Peyer's patch (tissue), 4 donors: ENCODE data around the gene SLC31A2.

Source experiments
- CTCF ChIP-seq, 6 experiments: fragments of 450-650 bp in 4 of 6; fragments of 200-600 bp in 2 of 6; sonication (generic) in 1 of 6; IDR thresholded peaks; one replicate each; pipeline ENCODE4 v1.5.1; 2017 to 2019; ENCODE audit warnings: antibody characterized with exemption in 6 of 6, mild to moderate bottlenecking in 3 of 6, moderate library complexity in 1 of 6
- POLR2A ChIP-seq, 2 donors: fragments of 450-650 bp; IDR thresholded peaks; one replicate each; pipeline ENCODE4 v1.5.1; 2017; ENCODE audit warnings: antibody characterized with exemption in 2 of 2, mild to moderate bottlenecking in 2 of 2, moderate library complexity in 2 of 2

GRCh38 chr9:113192455-113192854 lies 41.6 kb downstream of the SLC31A2 start:
- TF ChIP-seq CTCF (IDR thresholded peaks at IDR 0.05): no peak
- no peak for TF ChIP-seq POLR2A (IDR thresholded peaks at IDR 0.05)
